Thoracic aorta (tissue), 2 donors: ENCODE results near the gene HTR6. TPM values are rescaled to one million over a fixed set of nuclear protein-coding genes. Genes with fewer than 3 reads are reported as not detected.

ENCODE experiments used
- ATAC-seq: fragments of 150-250 bp; one replicate; pipeline ENCODE4 v1.8.0; 2017; ENCODE audit warnings: low read depth; ENCODE audit not compliant: insufficient number of reproducible peaks, low FRiP score
- DNase-seq: peaks from one replicate; pipeline ENCODE4 v3.0.0-alpha.2; 2020; ENCODE audit warnings: low spot score
- H3K27ac ChIP-seq, 2 donors: fragments of 200-600 bp; sonication (generic); 1 replicate in 1 of 2; 2 replicates in 1 of 2; pipeline ENCODE4 v1.5.1; 2016; ENCODE audit warnings: mild to moderate bottlenecking in 2 of 2, moderate library complexity in 2 of 2
- H3K27me3 ChIP-seq: fragments of 200-600 bp; sonication (generic); replicated peaks from 2 replicates; pipeline ENCODE4 v1.6.0; 2016; ENCODE audit warnings: mild to moderate bottlenecking; ENCODE audit not compliant: insufficient read depth
- H3K36me3 ChIP-seq: fragments of 200-600 bp; sonication (generic); one replicate; pipeline ENCODE4 v1.5.1; 2016
- H3K4me1 ChIP-seq, 2 donors: fragments of 200-600 bp; sonication (generic); 1 replicate in 1 of 2; 2 replicates in 1 of 2; pipeline versions ENCODE4 v1.5.1 to v1.6.0; 2016; ENCODE audit warnings: low read depth in 2 of 2, mild to moderate bottlenecking in 1 of 2; ENCODE audit not compliant: control insufficient read depth in 1 of 2
- H3K4me3 ChIP-seq: fragments of 200-600 bp; sonication (generic); 2 replicates; pipeline ENCODE4 v1.5.1; 2016; ENCODE audit warnings: mild to moderate bottlenecking
- H3K9me3 ChIP-seq: fragments of 200-600 bp; sonication (generic); 2 replicates; pipeline ENCODE4 v1.5.1; 2016
- total RNA-seq, 2 donors: library from RNA; depleted of rRNA; stranded (reverse); fragments of >200 nt; gene quantifications; one replicate each; pipeline versions ENCODE4 v1.1.0 to v1.2.3, GENCODE V29; 2016
- TF ChIP-seq, protein P1 (sequence below): fragments of 200-600 bp; sonication (generic); IDR thresholded peaks from one replicate; pipeline ENCODE4 v1.5.1; 2019; ENCODE audit warnings: antibody characterized with exemption

The HTR6 gene
- total RNA-seq, 2 donors from 2014 or later = 0.41 TPM; not detected in 1

DNA sequence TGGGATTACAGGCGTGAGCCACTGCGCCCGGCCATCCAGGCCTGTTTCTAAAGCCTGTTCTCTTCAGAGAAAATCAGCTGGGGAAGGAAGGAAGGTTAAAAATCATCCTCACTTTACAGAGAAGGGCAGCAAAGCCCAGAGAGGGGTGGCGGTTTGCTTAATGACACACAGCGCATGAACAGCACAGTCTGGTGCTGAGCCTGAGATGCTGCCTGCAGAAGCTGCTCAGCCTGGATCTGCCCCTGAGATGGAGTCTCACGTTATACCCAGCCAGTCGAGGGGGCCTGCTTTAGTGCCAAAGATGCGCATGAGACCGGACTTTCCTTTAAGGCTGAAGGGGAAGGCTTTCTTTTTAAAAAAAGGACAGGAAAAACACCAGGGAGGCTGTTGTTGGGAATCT, 21.3 kb downstream of the HTR6 start:
- TF ChIP-seq, protein P1, sequence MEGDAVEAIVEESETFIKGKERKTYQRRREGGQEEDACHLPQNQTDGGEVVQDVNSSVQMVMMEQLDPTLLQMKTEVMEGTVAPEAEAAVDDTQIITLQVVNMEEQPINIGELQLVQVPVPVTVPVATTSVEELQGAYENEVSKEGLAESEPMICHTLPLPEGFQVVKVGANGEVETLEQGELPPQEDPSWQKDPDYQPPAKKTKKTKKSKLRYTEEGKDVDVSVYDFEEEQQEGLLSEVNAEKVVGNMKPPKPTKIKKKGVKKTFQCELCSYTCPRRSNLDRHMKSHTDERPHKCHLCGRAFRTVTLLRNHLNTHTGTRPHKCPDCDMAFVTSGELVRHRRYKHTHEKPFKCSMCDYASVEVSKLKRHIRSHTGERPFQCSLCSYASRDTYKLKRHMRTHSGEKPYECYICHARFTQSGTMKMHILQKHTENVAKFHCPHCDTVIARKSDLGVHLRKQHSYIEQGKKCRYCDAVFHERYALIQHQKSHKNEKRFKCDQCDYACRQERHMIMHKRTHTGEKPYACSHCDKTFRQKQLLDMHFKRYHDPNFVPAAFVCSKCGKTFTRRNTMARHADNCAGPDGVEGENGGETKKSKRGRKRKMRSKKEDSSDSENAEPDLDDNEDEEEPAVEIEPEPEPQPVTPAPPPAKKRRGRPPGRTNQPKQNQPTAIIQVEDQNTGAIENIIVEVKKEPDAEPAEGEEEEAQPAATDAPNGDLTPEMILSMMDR = no peak
- H3K36me3 ChIP-seq = peaks cover 35% of the 10 kb centered on the region
- ATAC-seq = no peak

DNA sequence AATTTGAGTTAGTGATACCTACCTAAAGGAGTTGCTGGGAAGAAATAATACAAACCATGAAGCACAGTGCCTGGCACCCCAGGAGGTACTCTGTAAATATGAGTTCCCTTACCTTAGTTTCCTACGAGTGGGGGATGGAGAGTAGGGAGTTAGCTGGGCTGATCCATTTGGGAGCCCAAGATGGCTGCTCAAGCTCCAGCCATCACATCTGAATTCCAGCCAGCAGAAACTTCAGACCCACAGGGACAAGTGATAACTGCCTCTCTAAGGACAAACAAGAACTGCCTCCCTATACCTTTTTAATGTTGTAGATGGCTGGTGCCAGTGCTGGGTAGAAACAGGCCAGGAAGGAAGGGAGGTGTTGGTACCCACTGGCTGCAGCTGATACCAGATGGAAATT, 22.7 kb downstream of the HTR6 start:
- no peaks in the 10 kb centered on the region for H3K9me3 ChIP-seq
- H3K36me3 ChIP-seq = peaks cover 30% of the 10 kb centered on the region
- TF ChIP-seq, protein P1 = no peak
- no peak overlapping the region for H3K4me3 ChIP-seq
- no peaks in the 10 kb centered on the region for H3K4me1 ChIP-seq
- no peaks in the 10 kb centered on the region for H3K27me3 ChIP-seq
- ATAC-seq (no peak), DNase-seq (no peak)
- no peak overlapping the region for H3K27ac ChIP-seq

More for the DNA sequence above, 21.3 kb downstream of the HTR6 start:
- Histone ChIP-seq H3K27ac (no peak overlapping the region), H3K27me3 (no peaks in the 10 kb centered on the region), H3K4me3 (no peak overlapping the region), H3K9me3 (no peaks in the 10 kb centered on the region), H3K4me1 (no peaks in the 10 kb centered on the region)
- DNase-seq = no peak

DNA sequence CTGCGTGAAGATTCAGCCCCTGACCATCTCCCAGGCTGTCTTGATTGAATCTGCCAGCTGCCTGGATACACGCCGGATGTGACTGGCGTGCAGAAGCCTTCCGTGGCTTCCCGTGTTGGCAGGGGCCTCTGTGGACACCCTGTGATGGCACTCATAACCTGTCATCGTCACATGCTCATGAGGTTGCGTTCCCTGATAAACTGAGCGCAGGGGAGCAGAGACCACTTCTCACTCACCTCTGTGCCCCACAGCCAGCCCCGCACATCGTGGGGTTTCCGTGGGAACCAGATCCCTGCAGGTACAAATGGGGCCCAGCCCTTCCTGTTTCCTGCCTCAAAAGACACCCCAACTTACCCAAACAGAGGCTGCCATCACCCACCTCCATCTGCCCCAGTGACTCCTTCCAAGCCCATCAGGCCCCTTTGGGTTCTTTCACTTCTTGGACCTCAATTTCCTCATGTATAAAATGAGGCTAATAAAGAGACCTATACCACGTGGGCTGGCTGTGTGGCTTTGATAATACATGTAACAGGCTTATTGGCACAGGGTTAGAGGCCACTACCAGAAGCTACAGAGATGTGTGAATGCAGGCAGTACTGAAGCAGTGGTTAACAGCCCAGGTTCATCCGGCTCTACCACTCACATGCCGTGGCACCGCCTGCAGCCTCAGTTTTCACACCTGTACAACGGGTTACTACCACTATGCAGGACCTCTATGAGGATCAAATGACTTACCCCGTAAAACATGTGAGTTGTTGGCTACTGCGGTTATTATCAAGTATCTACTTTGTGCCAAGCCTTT, 23.6 kb downstream of the HTR6 start:
- no peak for DNase-seq

DNA sequence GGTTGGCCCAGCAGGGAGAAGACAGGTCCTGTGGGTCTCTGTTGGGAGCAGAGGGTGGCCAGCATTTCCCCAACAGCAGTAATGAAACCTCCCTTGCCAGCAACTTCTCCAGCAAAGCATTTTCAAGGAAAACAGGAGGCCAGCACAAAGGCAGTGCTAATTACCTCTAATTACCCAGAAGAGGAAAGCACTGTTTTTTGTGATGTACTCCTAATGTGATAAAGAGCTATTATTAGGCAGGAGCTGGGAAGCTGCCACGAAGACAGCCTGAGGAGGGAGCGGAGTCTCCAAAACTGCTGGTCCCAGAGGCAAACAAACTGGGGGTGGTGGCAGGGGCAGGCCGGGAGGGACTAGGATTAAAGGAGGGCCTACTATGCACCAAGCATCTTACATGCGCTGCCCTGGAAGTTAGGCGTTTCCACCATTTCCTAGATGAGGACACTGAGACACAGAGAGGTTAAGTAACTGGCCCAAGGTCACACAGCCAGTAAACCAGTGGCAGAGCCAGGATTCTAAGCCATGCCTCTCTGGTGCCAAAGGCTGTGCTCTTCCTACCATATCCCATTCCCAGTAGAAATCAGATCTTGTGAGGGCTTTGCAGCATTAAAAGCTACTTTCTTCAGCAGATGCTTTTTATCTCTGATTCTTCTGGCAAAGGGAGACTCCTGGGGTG, 24.5 kb downstream of the HTR6 start:
- ATAC-seq (no peak), DNase-seq (no peak)
- no peaks in the 10 kb centered on the region for H3K9me3 ChIP-seq
- no peak overlapping the region for H3K4me3 ChIP-seq
- peaks cover 24% of the 10 kb centered on the region for H3K36me3 ChIP-seq
- no peaks in the 10 kb centered on the region for H3K27me3 ChIP-seq
- no peaks in the 10 kb centered on the region for H3K4me1 ChIP-seq
- TF ChIP-seq, protein P1 = no peak
- H3K27ac ChIP-seq = no peak overlapping the region

More for the DNA sequence above, 23.6 kb downstream of the HTR6 start:
- Histone ChIP-seq H3K9me3 (no peaks in the 10 kb centered on the region), H3K4me1 (no peaks in the 10 kb centered on the region), H3K27ac (no peak overlapping the region), H3K4me3 (no peak overlapping the region), H3K36me3 (peaks cover 22% of the 10 kb centered on the region), H3K27me3 (no peaks in the 10 kb centered on the region)
- ATAC-seq = no peak
- TF ChIP-seq, protein P1 = no peak

DNA sequence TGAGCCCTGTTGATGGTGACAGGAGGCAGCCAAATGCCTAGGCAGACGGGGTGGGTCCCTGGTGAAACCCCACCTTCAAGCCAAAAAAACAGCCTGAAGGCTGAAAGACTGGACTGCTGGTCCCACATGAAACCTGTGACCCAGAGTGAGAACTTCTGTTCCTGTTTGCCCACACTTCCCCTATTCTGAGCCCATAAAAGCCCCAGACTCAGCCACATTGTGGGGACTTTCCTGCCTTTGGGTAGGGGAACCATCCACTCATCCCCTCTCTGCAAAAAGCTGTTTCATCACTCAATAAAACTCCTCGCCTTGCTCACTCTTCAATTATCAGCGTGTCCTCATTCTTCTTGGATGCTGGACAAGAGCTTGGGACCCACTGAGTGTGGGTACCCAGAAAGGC, 25.2 kb downstream of the HTR6 start:
- H3K36me3 ChIP-seq = peaks cover 22% of the 10 kb centered on the region
- no peaks in the 10 kb centered on the region for H3K27me3 ChIP-seq
- H3K27ac ChIP-seq = no peak overlapping the region
- no peaks in the 10 kb centered on the region for H3K9me3 ChIP-seq
- H3K4me1 ChIP-seq = no peaks in the 10 kb centered on the region
- TF ChIP-seq, protein P1 = no peak
- DNase-seq (no peak), ATAC-seq (no peak)
- H3K4me3 ChIP-seq = no peak overlapping the region
